HCT116 (cell line): ENCODE measurements around the gene ANKIB1.

Experiments
- ATF3 ChIP-seq: IDR thresholded peaks from 2 replicates; pipeline ENCODE4 v1.6.1; 2012
- CTCF ChIP-seq, 3 experiments: fragments of 200-600 bp in 1 of 3; sonication (generic) in 1 of 3; IDR thresholded peaks in 2 of 3; conservative IDR thresholded peaks in 1 of 3; 2 replicates each; pipeline ENCODE4 v1.5.1; 2012 to 2017; ENCODE audit warnings: low read depth in 2 of 3, low read length in 2 of 3, antibody characterized with exemption in 1 of 3, borderline replicate concordance in 1 of 3, control low read depth in 1 of 3, mild to moderate bottlenecking in 1 of 3, mixed read lengths in 1 of 3, mixed run types in 1 of 3, moderate library complexity in 1 of 3; ENCODE audit not compliant: insufficient read depth in 1 of 3
- EGR1 ChIP-seq: IDR thresholded peaks from 2 replicates; pipeline ENCODE4 v1.6.1; 2012; ENCODE audit warnings: low read depth
- EZH2 ChIP-seq: fragments of 200-600 bp; sonication (generic); IDR thresholded peaks from 2 replicates; pipeline ENCODE4 v1.6.1; 2017; ENCODE audit warnings: antibody characterized with exemption, mixed run types
- EZH2phosphoT487 ChIP-seq: fragments of 200-600 bp; IDR thresholded peaks from 2 replicates; pipeline ENCODE4 v1.6.1; 2018; ENCODE audit warnings: antibody characterized with exemption, borderline replicate concordance
- FOSL1 ChIP-seq: IDR thresholded peaks from 2 replicates; pipeline ENCODE4 v1.6.1; 2012; ENCODE audit warnings: low read depth
- MAX ChIP-seq: IDR thresholded peaks from 2 replicates; pipeline ENCODE4 v1.6.1; 2012
- POLR2A ChIP-seq: IDR thresholded peaks from 2 replicates; pipeline ENCODE4 v1.7.0; 2011; ENCODE audit warnings: borderline replicate concordance; ENCODE audit not compliant: insufficient read depth, insufficient read length; ENCODE audit errors: extremely low read depth
- POLR2AphosphoS5 ChIP-seq: IDR thresholded peaks from 2 replicates; pipeline ENCODE4 v1.6.1; 2011; ENCODE audit warnings: mild to moderate bottlenecking, low read depth, low read length, moderate library complexity
- RAD21 ChIP-seq: IDR thresholded peaks from 2 replicates; pipeline ENCODE4 v1.6.1; 2012; ENCODE audit warnings: low read depth, mild to moderate bottlenecking
- REST ChIP-seq: IDR thresholded peaks from 2 replicates; pipeline ENCODE4 v1.6.1; 2012; ENCODE audit warnings: low read depth
- TCF7L2 ChIP-seq: IDR thresholded peaks from 2 replicates; pipeline ENCODE4 v1.7.0; 2011; ENCODE audit warnings: borderline replicate concordance, inconsistent platforms; ENCODE audit not compliant: insufficient read depth, insufficient read length; ENCODE audit errors: extremely low read depth
- YY1 ChIP-seq: IDR thresholded peaks from 2 replicates; pipeline ENCODE4 v1.6.1; 2011; ENCODE audit warnings: low read length, low read depth, moderate library complexity, mild to moderate bottlenecking; ENCODE audit not compliant: insufficient replicate concordance; ENCODE audit errors: extremely low read depth
- ZNF274 ChIP-seq: fragments of 200-500 bp; sonication (Bioruptor generic); IDR thresholded peaks from 2 replicates; pipeline ENCODE4 v1.6.1; 2014; ENCODE audit warnings: mild to moderate bottlenecking, low read depth, low read length, inconsistent platforms

GRCh38 chr7:92436612-92437445, 191.1 kb downstream of the ANKIB1 start:
- TF ChIP-seq CTCF (IDR thresholded peaks at IDR 0.05 in 2 of 3, conservative IDR thresholded peaks at IDR 0.05 in 1 of 3; ENCODE audit: borderline replicate concordance in 1 of 3, insufficient read depth in 1 of 3, low read depth in 2 of 3, low read length in 2 of 3) (no peak), POLR2A (no peak), ZNF274 (no peak), MAX (no peak), POLR2AphosphoS5 (no peak), RAD21 (no peak), ATF3 (no peak), EZH2phosphoT487 (no peak), REST (no peak), FOSL1 (no peak), EGR1 (no peak), TCF7L2 (no peak), EZH2 (no peak), YY1 (no peak)
